Gastroesophageal sphincter (tissue), 3 donors: Measurements from ENCODE around the gene BHLHE23.

Source experiments
- EP300 ChIP-seq: sonication (generic); formaldehyde crosslinking; IDR thresholded peaks from one replicate; pipeline ENCODE4 v1.6.1; 2017; ENCODE audit warnings: antibody characterized with exemption, mild to moderate bottlenecking
- POLR2A ChIP-seq, 2 donors: fragments of 450-650 bp; IDR thresholded peaks; one replicate each; pipeline ENCODE4 v1.6.1; 2017; ENCODE audit warnings: antibody characterized with exemption in 2 of 2, mild to moderate bottlenecking in 2 of 2, moderate library complexity in 1 of 2
- POLR2AphosphoS5 ChIP-seq: sonication (generic); formaldehyde crosslinking; IDR thresholded peaks from one replicate; pipeline ENCODE4 v1.6.1; 2017; ENCODE audit warnings: antibody characterized with exemption
- TF ChIP-seq, protein P1 (sequence below), 4 experiments: fragments of 200-600 bp in 2 of 4; fragments of 450-650 bp in 2 of 4; sonication (generic) in 1 of 4; IDR thresholded peaks; one replicate each; pipeline ENCODE4 v1.5.1; 2017 to 2019; ENCODE audit warnings: antibody characterized with exemption in 4 of 4, mild to moderate bottlenecking in 2 of 4, moderate library complexity in 2 of 4

DNA sequence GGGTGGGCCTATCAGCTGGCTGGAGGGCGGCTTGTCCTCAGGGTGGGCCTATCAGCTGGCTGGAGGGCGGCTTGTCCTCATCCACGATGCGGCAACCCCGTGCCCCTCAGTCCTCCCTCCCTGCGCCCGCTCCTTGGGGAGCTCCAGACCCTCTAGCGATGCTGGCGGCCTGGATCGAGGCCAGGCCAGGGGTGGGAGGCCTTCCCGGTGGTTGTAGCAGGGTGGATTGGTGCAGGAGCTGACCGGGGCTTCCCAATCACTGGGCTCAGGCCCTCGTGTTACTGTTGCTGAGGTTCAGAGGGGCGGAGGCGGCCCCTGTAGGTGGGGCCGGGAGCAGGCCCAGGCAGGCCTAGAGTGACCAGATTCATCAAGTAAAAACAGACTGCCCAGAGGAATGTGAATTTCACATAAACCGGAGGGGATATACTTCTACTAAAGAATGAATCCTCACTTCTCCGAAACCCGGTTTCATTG, 45.4 kb downstream of the BHLHE23 start:
- TF ChIP-seq, protein P1, sequence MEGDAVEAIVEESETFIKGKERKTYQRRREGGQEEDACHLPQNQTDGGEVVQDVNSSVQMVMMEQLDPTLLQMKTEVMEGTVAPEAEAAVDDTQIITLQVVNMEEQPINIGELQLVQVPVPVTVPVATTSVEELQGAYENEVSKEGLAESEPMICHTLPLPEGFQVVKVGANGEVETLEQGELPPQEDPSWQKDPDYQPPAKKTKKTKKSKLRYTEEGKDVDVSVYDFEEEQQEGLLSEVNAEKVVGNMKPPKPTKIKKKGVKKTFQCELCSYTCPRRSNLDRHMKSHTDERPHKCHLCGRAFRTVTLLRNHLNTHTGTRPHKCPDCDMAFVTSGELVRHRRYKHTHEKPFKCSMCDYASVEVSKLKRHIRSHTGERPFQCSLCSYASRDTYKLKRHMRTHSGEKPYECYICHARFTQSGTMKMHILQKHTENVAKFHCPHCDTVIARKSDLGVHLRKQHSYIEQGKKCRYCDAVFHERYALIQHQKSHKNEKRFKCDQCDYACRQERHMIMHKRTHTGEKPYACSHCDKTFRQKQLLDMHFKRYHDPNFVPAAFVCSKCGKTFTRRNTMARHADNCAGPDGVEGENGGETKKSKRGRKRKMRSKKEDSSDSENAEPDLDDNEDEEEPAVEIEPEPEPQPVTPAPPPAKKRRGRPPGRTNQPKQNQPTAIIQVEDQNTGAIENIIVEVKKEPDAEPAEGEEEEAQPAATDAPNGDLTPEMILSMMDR (IDR thresholded peaks at IDR 0.05): no peak
- TF ChIP-seq POLR2A (IDR thresholded peaks at IDR 0.05) (no peak), EP300 (no peak), POLR2AphosphoS5 (no peak)
